HG02571 (cell line): ENCODE data around the gene CPLX3.
A peak's percentile ranks its signal among the peaks of the same experiment; 100 is the strongest.

Experiments used
- ATAC-seq: cut with Tn5 transposase; IDR thresholded peaks from one replicate; pipeline ENCODE4 v1.9.1; 2021; ENCODE audit warnings: mild to moderate bottlenecking, moderate library complexity; ENCODE audit not compliant: unreplicated experiment

The CPLX3 gene

GRCh38 chr15:74788042-74788682 lies 38.3 kb upstream of the CPLX3 start:
- ATAC-seq, result no peak

GRCh38 chr15:74788683-74789151 lies 37.7 kb upstream of the CPLX3 start:
- ATAC-seq, result no peak

GRCh38 chr15:74789171-74789631 lies 37.2 kb upstream of the CPLX3 start:
- ATAC-seq, result no peak

GRCh38 chr15:74789741-74790079 lies 36.7 kb upstream of the CPLX3 start:
- ATAC-seq, result no peak

GRCh38 chr15:74790080-74790916 lies 36.1 kb upstream of the CPLX3 start:
- ATAC-seq, result no peak

GRCh38 chr15:74791007-74791406 lies 35.4 kb upstream of the CPLX3 start:
- ATAC-seq, result no peak

- no peak for ATAC-seq
These were observed 34.8 kb upstream of the CPLX3 start for GRCh38 chr15:74791667-74792066.

GRCh38 chr15:74792227-74793016 lies 34.0 kb upstream of the CPLX3 start:
- no peak for ATAC-seq

- no peak for ATAC-seq
These were observed 33.0 kb upstream of the CPLX3 start for GRCh38 chr15:74793135-74794028.

- ATAC-seq, result no peak
These were observed 32.0 kb upstream of the CPLX3 start for GRCh38 chr15:74794248-74794969.

GRCh38 chr15:74794970-74795349 lies 31.5 kb upstream of the CPLX3 start:
- no peak for ATAC-seq

GRCh38 chr15:74795966-74796625 lies 30.3 kb upstream of the CPLX3 start:
- ATAC-seq, result no peak

- no peak for ATAC-seq
These were observed 27.8 kb upstream of the CPLX3 start for GRCh38 chr15:74798388-74799254.

GRCh38 chr15:74799255-74799855 lies 27.1 kb upstream of the CPLX3 start:
- ATAC-seq, result no peak

GRCh38 chr15:74799856-74800558 lies 26.4 kb upstream of the CPLX3 start:
- peak; percentile 62 for ATAC-seq

GRCh38 chr15:74800559-74801094 lies 25.8 kb upstream of the CPLX3 start:
- ATAC-seq, result no peak
